Activated effector memory CD4-positive, alpha-beta T cell treated with anti-CD3 and anti-CD28 coated beads, Interleukin-2, amount 50 U/mL, for 16 hours (primary cell): ENCODE measurements around the gene TACC2.
"Not testable (repeated sequence)": the region's sequence is repeated elsewhere in the genome, so short reads cannot be mapped to it uniquely, and the experiment has no call there.

Experiments
- DNase-seq: peaks from one replicate; pipeline ENCODE4 v3.0.0-alpha.2; 2020

Gene TACC2

GRCh38 chr10:122097935-122098334 is 109.0 kb downstream of the TACC2 start:
- DNase-seq, result no peak

DNA sequence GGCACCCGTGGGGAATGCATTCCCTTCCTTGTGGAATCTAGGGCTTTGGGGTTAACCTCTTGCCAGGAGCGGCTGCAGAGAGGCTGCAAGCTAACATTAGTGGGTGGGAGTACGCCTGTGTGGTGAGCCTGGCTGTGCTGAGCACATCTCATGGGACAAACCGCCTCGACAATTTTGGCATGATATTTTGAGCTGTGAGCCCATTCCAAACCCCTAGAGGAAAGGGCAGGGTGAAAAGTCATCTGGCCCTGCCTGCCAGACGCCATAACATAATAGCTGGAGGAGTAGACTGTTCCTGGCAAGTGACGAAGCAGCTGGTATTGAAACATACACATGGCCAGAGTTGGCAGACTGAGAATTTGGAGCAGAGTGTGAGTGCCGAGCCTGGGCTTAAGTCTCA is 110.0 kb downstream of the TACC2 start:
- DNase-seq, result no peak

- DNase-seq, result no peak
Measured at GRCh38 chr10:122099562-122099961, 110.6 kb downstream of the TACC2 start.

DNA sequence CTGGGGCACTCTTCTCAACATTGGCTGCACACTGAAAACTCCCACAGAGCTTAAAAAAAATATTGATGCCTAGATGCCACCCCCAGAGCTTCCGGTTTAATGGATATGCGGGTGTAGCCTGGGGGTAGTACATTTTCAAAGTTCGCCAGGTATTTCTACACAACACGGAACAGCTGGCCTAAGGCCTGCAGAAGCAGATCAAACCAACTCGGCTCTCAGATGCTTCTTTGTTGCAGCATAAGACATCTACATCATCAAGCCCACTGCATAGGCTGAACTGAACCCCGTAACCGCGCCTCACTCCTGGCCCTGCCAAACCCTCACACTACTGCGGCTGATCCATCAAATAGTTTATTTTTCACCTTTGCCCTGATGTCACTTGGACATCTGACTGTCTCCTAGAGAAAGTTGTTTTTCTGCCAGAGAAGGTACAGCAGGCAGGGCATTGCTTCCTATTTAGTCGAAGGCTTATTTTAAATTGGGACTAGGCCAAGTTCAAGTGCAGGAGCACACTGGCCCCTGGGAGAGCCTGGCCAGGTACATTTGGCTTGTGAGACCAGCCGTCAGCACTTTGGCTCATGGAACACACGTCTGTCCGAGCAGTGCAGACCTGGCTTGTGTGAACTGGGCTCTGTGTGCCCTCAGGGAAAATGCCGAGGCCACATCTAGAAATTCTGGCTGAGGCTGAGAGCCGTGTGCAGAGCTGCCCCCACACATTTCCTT is 113.3 kb downstream of the TACC2 start:
- no peak for DNase-seq

DNA sequence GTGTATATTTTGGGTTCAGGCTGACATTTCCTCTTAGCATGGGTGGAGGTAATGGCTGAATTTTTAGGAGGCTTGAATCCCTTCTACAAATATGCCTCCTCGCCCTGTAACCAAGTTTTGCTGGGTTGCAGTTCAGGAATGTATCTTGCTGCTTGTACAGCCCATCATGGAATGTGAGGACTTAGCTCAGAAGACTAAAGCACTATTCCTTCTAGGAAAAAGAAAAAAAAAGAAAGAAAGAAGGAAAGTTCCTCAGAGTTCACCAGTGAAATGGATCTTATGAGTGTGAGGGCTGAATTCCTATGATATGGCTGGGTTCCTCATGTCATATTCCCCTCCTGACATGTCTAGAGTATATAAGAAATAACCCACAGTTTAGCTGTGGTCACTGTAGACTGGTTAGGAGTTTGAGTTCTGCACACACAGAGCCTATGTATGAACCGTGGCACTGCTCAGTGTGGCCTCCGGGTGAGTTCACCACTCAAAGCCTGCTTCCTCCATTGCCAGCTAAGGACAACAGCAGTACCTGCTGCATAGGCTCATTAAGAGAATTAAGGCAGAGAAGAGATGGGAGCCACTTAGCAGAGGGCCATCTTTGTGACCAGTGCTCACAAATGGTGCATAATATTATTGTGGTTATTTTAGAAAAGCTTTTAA is 114.0 kb downstream of the TACC2 start:
- no peak for DNase-seq

- DNase-seq, result no peak
Measured at GRCh38 chr10:122103592-122103991, 114.6 kb downstream of the TACC2 start.

- not testable (repeated sequence) for DNase-seq
Measured at GRCh38 chr10:122108786-122109185, 119.8 kb downstream of the TACC2 start.

DNA sequence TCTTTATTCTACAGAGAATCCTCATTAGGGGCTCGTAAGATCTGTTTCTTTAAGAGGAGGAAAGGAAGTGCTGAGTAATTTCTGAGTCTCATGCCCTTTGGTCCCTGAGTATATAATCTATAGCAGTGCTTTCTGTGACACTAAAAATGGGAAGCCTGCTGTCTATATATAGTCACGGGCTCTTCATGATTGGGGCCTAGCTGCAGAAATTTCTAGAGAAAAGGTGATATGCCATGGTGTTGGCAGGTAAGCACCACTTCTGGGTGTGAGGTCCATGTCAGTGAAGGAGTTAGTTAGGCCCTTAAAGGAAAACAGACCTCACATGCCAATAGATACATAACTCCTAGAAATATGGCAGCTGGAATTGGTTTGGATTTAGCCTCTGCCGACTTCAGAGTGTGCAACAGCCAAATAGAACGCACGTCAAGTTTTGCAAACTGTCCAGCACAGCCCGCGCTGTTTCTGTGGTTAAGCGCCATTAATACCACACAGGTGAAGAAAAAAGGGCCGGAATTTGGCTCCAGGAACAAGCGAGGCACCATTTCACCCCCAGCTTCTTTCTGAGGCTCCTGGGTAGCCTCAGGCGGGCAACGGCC is 123.2 kb downstream of the TACC2 start:
- DNase-seq, result no peak

GRCh38 chr10:122112625-122113160 is 123.7 kb downstream of the TACC2 start:
- no peak for DNase-seq

GRCh38 chr10:122113161-122113944 is 124.4 kb downstream of the TACC2 start:
- DNase-seq, result no peak

GRCh38 chr10:122113945-122114747 is 125.2 kb downstream of the TACC2 start:
- no peak for DNase-seq

DNA sequence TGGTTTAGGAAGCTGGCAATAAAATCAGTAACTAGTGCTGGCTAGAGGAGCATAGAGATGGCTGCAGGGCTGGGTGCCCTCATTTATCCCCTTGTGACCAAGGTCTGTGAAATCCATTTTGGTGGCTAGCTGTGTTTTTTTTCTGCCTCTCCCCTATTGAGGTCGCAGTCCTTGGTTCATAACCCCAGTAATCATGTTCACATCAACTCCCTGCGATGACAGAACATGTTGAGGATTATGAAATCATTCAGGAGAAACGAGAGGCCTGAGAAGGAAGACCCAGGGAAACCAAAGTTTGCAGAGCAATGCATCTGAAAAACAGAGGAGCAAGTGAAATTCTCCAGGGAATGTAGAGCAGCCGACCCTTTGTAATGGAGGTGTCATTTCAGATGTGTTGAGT is 126.9 kb downstream of the TACC2 start:
- no peak for DNase-seq

GRCh38 chr10:122116331-122116730 is 127.4 kb downstream of the TACC2 start:
- no peak for DNase-seq

DNA sequence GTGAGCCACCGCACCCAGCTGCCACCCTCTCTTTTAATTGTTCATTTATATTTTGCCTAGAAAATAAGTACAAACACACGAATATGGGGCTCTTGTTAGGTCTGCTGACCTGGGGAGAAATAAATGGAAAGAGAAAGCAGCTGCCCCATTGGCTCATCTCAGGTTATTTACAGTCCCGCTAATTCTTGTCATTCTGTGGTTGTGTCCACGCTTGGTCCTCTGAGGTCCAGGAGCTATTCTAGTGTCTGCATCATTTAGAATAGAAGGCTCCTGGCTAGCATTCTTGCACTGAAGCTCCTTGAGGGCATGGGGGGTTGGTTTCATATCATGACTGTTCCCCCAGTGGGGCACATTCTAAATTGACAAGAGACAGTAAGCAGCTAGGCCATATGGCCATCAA is 128.5 kb downstream of the TACC2 start:
- DNase-seq, result no peak

DNA sequence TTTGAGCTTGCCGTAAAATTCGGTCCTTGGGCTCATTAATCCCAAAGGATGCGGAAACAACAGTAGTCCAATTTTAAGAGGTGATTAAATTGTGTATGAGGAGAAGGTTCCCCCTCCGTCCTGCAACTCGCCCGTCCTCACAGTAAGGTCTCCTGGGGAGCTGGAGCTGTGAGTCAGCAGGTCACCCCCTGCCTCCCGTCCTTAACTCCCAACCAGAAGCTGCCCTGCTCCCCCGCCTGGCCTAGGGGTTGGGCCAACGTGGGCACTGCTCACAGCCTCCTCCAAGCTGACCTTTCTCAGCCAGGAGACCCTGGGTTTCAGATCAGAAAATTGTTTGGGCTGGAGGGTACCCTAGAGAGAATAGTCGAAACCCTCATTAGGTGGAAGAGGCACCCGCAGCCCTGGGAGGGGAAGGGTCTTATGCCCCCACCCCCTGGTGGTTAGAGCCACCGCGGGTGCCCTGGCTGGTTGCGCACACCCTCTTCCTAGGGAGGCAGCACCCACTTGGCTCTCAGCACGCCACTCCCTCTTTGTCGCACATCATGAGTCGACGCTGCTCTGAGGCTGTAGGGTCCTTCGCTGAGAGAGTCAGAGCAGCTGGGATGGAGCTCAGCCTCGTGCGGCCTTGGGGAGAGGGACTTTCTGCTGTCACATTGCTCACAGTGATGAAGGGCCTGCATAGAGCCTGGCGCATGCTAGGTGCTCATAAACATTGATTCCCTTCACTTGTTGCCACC is 131.2 kb downstream of the TACC2 start:
- DNase-seq, result no peak

DNA sequence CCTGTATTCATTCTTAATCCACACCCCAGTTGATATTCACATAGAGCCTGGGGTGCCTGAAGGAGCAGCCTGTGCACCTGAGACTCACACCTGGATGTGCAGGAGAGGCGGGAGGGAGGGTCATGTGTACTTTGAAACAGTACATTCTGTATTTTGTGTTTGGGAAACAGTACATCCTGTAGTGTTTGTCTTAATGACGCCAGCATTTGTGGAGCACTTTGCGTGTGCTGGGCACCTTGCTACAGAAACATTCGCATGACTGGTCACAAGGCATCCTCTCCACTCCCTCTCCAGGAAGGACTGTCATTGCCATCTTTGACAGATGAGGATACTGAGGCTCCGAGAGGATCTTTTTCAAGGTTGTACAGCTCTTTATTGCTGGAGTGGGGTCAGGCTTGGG is 132.1 kb downstream of the TACC2 start:
- DNase-seq, result no peak

DNA sequence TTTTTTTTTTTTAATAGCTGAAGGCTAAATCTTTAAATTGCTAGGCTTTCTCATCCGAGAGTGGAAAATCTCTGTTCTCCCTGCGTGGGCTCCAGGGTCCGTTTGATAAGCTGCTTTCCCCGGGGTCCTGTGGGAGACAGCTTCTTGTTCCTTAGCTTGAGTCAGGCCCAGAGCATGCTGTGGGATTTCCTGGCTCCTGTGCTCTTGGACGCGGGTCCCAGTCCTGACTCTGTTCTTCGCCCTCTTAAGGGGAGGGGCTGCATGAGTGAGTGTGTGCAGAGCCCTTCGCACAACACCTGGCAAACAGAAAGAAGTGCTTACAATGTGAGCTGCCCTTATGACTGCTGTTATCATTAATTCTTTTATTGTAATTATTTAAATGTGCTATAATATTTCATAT is 133.5 kb downstream of the TACC2 start:
- DNase-seq, result no peak

GRCh38 chr10:122123186-122123585 is 134.2 kb downstream of the TACC2 start:
- no peak for DNase-seq

- DNase-seq, result no peak
Measured at GRCh38 chr10:122124342-122124741, 135.4 kb downstream of the TACC2 start.

GRCh38 chr10:122124808-122125207 is 135.8 kb downstream of the TACC2 start:
- no peak for DNase-seq
